Fibroblast of skin of abdomen (primary cell): ENCODE data around the gene MGRN1.

ENCODE experiments used
- DNase-seq: peaks from one replicate; pipeline ENCODE4 v3.0.0-alpha.2; 2013

The MGRN1 gene

GRCh38 chr16:4604401-4604800, 20.2 kb upstream of the MGRN1 start:
- no peak for DNase-seq

GRCh38 chr16:4606354-4606753, 18.3 kb upstream of the MGRN1 start:
- no peak for DNase-seq

GRCh38 chr16:4607841-4608703, 16.6 kb upstream of the MGRN1 start:
- no peak for DNase-seq

- no peak for DNase-seq
Observed at GRCh38 chr16:4608704-4608980, 16.0 kb upstream of the MGRN1 start.

- no peak for DNase-seq
Observed at GRCh38 chr16:4609200-4610010, 15.2 kb upstream of the MGRN1 start.

GRCh38 chr16:4610011-4611005, 14.3 kb upstream of the MGRN1 start:
- no peak for DNase-seq

GRCh38 chr16:4611337-4612021, 13.1 kb upstream of the MGRN1 start:
- no peak for DNase-seq

- no peak for DNase-seq
Observed at GRCh38 chr16:4612474-4612931, 12.1 kb upstream of the MGRN1 start.

- DNase-seq, result no peak
Observed at GRCh38 chr16:4612977-4613635, 11.5 kb upstream of the MGRN1 start.

- DNase-seq, result peak; percentile 41
Observed at GRCh38 chr16:4613636-4614570, 10.7 kb upstream of the MGRN1 start.

GRCh38 chr16:4614571-4615383, 9.8 kb upstream of the MGRN1 start, which contains the start of gene UBALD1:
Gene UBALD1, minus strand, starts transcription at chr16:4614888. Its CDS starts 91 bp downstream, at chr16:4614797.
- DNase-seq, result peak; percentile 90

GRCh38 chr16:4615384-4616046, 9.1 kb upstream of the MGRN1 start:
- no peak for DNase-seq

GRCh38 chr16:4616047-4616811, 8.4 kb upstream of the MGRN1 start:
- peak; percentile 100 for DNase-seq

GRCh38 chr16:4617880-4618279, 6.7 kb upstream of the MGRN1 start:
- no peak for DNase-seq

GRCh38 chr16:4618645-4619418, 5.8 kb upstream of the MGRN1 start:
- no peak for DNase-seq

- DNase-seq, result no peak
Observed at GRCh38 chr16:4623593-4623992, 1.0 kb upstream of the MGRN1 start.
